Astrocyte (in vitro differentiated cells and primary cell): ENCODE data around the gene SLC6A19. TPM values are rescaled to one million over a fixed set of nuclear protein-coding genes. Genes with fewer than 3 reads are reported as not detected.

ENCODE experiments used
- DNase-seq: peaks from one replicate; pipeline ENCODE4 v3.0.0-alpha.2; 2010; ENCODE audit warnings: low read depth
- FAIRE-seq: peaks from 2 replicates; lab custom pipeline; 2011; peaks lifted over from hg19 to GRCh38; lab: Jason Lieb, UNC
- H2AFZ ChIP-seq: 2 replicates; pipeline ENCODE4 v1.6.0; 2012; ENCODE audit warnings: low read depth, low read length, inconsistent platforms
- H3K27ac ChIP-seq: 2 replicates; pipeline ENCODE4 v1.5.1; 2011; ENCODE audit warnings: low read depth, low read length, inconsistent platforms
- H3K27me3 ChIP-seq: 2 replicates; pipeline ENCODE4 v1.6.0; 2011; ENCODE audit warnings: low read length, inconsistent platforms; ENCODE audit not compliant: insufficient read depth
- H3K36me3 ChIP-seq: 2 replicates; pipeline ENCODE4 v1.5.1; 2011; ENCODE audit warnings: low read length, inconsistent platforms; ENCODE audit not compliant: insufficient read depth
- H3K4me1 ChIP-seq: 2 replicates; pipeline ENCODE4 v1.5.1; 2011; ENCODE audit warnings: low read length, inconsistent platforms; ENCODE audit not compliant: insufficient read depth
- H3K4me2 ChIP-seq: 2 replicates; pipeline ENCODE4 v1.6.0; 2012; ENCODE audit warnings: low read length, inconsistent platforms
- H3K4me3 ChIP-seq: 2 replicates; pipeline ENCODE4 v1.5.1; 2011; ENCODE audit warnings: low read depth, mild to moderate bottlenecking, low read length, inconsistent platforms; ENCODE audit not compliant: insufficient read depth
- H3K79me2 ChIP-seq: 2 replicates; pipeline ENCODE4 v1.6.0; 2012; ENCODE audit warnings: mild to moderate bottlenecking, low read length, inconsistent platforms; ENCODE audit not compliant: insufficient read depth
- H3K9ac ChIP-seq: 2 replicates; pipeline ENCODE4 v1.6.0; 2012; ENCODE audit warnings: mild to moderate bottlenecking, low read length, inconsistent platforms
- H3K9me3 ChIP-seq: 2 replicates; pipeline ENCODE4 v1.5.1; 2012; ENCODE audit warnings: low read depth, mild to moderate bottlenecking, low read length, inconsistent platforms; ENCODE audit not compliant: insufficient read depth
- H4K20me1 ChIP-seq: 2 replicates; pipeline ENCODE4 v1.6.0; 2012; ENCODE audit warnings: low read length, inconsistent platforms; ENCODE audit not compliant: insufficient read depth
- H3K27ac Mint-ChIP-seq: one replicate; pipeline ENCODE4 v1.8.0; 2021; ENCODE audit warnings: mild to moderate bottlenecking, mixed read lengths; ENCODE audit not compliant: unreplicated experiment
- H3K27me3 Mint-ChIP-seq: one replicate; pipeline ENCODE4 v1.8.0; 2021; ENCODE audit warnings: low read depth, mixed read lengths; ENCODE audit not compliant: unreplicated experiment
- H3K36me3 Mint-ChIP-seq: one replicate; pipeline ENCODE4 v1.8.0; 2021; ENCODE audit warnings: low read depth, mixed read lengths; ENCODE audit not compliant: unreplicated experiment
- H3K4me1 Mint-ChIP-seq: one replicate; pipeline ENCODE4 v1.8.0; 2021; ENCODE audit warnings: low read depth, mixed read lengths; ENCODE audit not compliant: unreplicated experiment
- H3K4me3 Mint-ChIP-seq: one replicate; pipeline ENCODE4 v1.8.0; 2021; ENCODE audit warnings: mild to moderate bottlenecking, moderate library complexity, mixed read lengths; ENCODE audit not compliant: unreplicated experiment
- H3K9me3 Mint-ChIP-seq: one replicate; pipeline ENCODE4 v1.8.0; 2021; ENCODE audit warnings: mild to moderate bottlenecking, mixed read lengths; ENCODE audit not compliant: unreplicated experiment
- EZH2 ChIP-seq: IDR thresholded peaks from 2 replicates; pipeline ENCODE4 v1.6.1; 2012; ENCODE audit warnings: mild to moderate bottlenecking, low read length, inconsistent platforms; ENCODE audit not compliant: insufficient read depth
- total RNA-seq: library from RNA; stranded (reverse); gene quantifications from 2 replicates; pipeline ENCODE4 v1.2.1, GENCODE V29; 2021
- TF ChIP-seq, protein P1 (sequence below): IDR thresholded peaks from 2 replicates; pipeline ENCODE4 v1.5.1; 2011; ENCODE audit warnings: low read depth, mild to moderate bottlenecking, inconsistent platforms, low read length, moderate library complexity; ENCODE audit not compliant: insufficient read depth

The SLC6A19 gene
- total RNA-seq, 1 donor from 2014 or later: not detected

DNA sequence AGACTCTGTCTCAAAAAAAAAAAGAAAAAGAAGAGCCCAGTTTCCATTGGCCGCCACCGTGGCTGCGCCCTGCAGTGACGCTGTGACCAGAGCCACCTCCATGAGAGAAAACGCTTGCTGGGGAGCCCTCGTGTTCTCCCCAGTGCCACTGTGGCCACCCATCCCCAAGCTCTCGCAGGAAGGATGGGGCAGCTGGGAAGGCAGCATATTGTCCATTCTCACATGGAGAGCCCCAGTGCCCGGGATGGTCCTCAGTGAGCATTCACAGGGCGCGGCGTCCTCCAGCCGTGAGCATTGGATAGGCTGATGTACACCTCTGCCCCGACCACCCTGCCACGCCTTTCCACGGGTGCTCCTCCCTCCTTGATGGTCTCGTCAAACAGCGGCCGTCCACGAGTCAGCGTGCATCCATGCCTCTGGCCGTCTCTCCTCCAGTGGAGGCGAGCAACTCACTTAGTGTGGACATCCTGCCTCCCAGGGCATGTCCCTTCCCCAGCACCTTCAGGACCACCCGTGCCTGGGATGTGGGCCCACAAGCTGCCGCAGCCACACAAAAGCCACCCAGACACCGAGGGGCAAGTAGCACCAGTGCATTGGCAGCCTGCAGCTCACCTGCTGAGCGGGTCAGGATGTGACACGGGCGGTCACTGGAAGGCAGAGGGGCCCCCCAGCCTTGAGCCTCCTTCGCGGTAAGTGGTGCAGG is 23.4 kb upstream of the SLC6A19 start:
- Histone ChIP-seq H3K9me3 (peaks cover 3% of the 10 kb centered on the region), H4K20me1 (no peaks in the 10 kb centered on the region), H3K79me2 (no peaks in the 10 kb centered on the region), H3K9ac (no peak overlapping the region), H3K4me2 (no peak overlapping the region), H3K36me3 (no peaks in the 10 kb centered on the region), H3K27me3 (no peaks in the 10 kb centered on the region), H2AFZ (no peak overlapping the region), H3K27ac (no peak overlapping the region), H3K4me3 (no peak overlapping the region), H3K4me1 (no peaks in the 10 kb centered on the region)
- no peak for FAIRE-seq
- Mint-ChIP-seq H3K27ac (no peak overlapping the region), H3K9me3 (peaks cover 3% of the 10 kb centered on the region), H3K36me3 (no peaks in the 10 kb centered on the region), H3K4me1 (no peaks in the 10 kb centered on the region), H3K27me3 (peaks cover 3% of the 10 kb centered on the region), H3K4me3 (no peak overlapping the region)
- no peak for DNase-seq
- TF ChIP-seq EZH2: no peak
- TF ChIP-seq, protein P1, sequence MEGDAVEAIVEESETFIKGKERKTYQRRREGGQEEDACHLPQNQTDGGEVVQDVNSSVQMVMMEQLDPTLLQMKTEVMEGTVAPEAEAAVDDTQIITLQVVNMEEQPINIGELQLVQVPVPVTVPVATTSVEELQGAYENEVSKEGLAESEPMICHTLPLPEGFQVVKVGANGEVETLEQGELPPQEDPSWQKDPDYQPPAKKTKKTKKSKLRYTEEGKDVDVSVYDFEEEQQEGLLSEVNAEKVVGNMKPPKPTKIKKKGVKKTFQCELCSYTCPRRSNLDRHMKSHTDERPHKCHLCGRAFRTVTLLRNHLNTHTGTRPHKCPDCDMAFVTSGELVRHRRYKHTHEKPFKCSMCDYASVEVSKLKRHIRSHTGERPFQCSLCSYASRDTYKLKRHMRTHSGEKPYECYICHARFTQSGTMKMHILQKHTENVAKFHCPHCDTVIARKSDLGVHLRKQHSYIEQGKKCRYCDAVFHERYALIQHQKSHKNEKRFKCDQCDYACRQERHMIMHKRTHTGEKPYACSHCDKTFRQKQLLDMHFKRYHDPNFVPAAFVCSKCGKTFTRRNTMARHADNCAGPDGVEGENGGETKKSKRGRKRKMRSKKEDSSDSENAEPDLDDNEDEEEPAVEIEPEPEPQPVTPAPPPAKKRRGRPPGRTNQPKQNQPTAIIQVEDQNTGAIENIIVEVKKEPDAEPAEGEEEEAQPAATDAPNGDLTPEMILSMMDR: no peak

DNA sequence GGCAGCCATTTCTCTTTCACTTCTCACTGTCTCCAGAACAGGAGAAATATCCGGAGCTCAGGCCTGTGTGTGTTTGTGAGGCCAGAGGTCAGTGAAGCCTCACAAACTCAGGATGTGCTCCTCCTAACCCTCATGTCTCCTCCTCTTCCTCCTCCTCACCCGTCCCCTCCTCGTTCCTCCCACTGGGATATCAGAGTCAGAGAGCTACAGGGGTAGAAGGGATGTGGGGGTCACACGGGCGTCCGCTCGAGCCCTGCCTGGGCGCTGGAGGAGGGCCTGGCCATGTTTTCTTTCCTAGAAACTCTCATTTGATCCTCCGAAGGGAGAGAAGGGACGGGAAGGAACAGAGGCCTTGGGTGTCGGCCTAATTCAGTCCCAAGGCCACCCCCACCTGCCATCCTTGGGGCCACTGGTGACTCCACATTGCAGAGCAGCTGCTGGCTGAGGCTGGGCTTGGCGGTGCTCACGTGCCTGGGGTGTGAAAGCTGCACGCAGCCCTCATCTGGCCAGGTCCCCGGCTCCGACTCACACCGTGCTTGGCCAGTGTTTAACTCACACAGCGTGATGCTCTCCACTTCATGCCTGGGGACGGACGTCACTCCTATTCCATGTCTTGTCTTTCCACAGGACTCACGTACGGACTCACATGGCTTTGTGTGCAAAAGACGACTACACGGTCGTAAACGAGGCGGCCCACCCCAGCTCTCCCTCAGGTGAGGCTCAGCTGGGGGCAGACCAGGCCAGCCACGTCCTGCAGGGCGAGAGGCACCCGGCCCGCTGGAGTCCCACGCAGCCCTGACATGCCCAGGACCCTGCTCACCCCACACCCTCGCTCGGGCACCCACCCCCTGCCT is 22.6 kb upstream of the SLC6A19 start:
- no peaks in the 10 kb centered on the region for H3K36me3 Mint-ChIP-seq
- FAIRE-seq (no peak), DNase-seq (no peak)
- H3K4me2 ChIP-seq: no peak overlapping the region
- H3K4me3 Mint-ChIP-seq: no peak overlapping the region
- H3K27ac ChIP-seq: no peak overlapping the region
- no peaks in the 10 kb centered on the region for H3K79me2 ChIP-seq
- no peak overlapping the region for H3K27ac Mint-ChIP-seq
- peaks cover 5% of the 10 kb centered on the region for H3K27me3 Mint-ChIP-seq
- H3K27me3 ChIP-seq: no peaks in the 10 kb centered on the region
- no peaks in the 10 kb centered on the region for H3K4me1 Mint-ChIP-seq
- H3K36me3 ChIP-seq: no peaks in the 10 kb centered on the region
- peaks cover 3% of the 10 kb centered on the region for H3K9me3 Mint-ChIP-seq
- H3K4me1 ChIP-seq: no peaks in the 10 kb centered on the region
- H2AFZ ChIP-seq: no peak overlapping the region
- no peak for TF ChIP-seq EZH2
- TF ChIP-seq, protein P1: no peak
- H3K4me3 ChIP-seq: no peak overlapping the region
- H3K9me3 ChIP-seq: peaks cover 3% of the 10 kb centered on the region
- no peaks in the 10 kb centered on the region for H4K20me1 ChIP-seq
- H3K9ac ChIP-seq: no peak overlapping the region
